CD4-positive, alpha-beta T cell treated with Interleukin-17A for 1 hour (primary cell): ENCODE measurements around the gene PPP1CC.

ENCODE experiments used
- DNase-seq: peaks from one replicate; pipeline ENCODE4 v3.0.0-alpha.2; 2020

Gene PPP1CC

DNA sequence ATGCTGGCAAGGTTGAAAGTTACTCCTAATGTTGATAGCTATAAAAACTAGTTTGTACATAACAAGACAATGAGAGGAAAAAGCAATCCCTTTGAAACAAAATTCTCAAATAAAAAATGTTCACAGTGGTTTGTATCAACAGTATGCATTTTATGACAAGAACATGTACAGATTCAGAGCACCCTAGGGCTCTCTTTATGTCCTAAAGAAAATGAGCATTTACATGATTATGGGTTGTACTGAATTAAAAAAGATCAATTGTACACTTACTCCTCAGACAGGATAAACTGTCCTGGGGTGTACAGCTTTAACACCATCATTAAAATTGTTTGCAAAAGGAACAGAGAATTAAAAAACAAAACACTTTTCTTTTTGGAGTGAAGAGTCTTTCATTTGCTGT is 22.2 kb downstream of the PPP1CC start:
- DNase-seq: no peak

DNA sequence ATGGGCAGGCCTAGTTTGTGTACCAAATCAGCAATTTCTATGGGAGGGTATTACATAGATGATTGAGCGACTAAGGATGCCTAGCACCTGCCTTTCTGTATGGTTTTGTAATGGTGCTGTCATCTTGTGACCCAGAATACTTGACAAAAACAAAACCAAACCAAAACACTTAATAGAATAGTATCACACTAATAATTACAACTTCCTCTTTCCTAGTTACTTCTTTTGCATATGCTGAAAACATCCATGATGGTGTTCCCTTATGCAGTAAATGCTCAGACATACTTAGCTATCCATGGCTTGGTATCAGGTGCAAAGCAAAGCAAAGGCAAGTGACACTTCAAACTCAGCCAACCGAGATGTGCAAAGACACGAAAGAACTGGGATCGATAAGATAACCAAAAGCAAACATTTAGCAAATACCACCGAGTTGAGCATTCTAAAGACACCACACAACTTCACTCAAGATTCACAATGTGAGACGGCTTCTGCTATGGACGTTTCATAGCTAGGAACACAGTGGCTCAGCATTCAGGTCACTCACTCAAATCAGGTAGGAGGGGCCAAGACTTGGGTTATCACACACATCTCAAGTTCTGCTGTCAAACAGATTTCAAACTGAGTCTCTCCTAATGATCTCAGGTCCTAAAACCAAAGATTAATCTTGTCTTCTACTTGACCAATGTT is 24.3 kb downstream of the PPP1CC start:
- DNase-seq: no peak

DNA sequence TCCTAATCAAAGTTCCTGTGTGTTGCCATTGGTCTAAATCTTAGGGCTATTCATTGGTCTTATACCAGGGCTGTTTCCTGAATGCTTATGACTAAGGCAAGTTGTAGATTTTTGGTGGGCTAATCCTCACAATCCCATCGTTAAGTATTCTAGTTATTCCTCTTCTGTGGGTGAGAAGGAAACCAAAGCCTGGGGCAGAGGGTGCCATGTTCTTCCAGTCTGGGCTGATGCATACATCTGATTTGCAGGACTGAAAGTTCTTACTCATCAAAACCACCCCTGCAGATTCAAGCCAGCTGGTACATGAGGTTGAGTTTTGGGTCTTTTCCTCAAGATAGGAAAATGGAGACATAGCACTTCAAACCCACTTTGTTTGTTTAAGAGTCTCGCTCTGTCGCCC is 25.7 kb downstream of the PPP1CC start:
- DNase-seq: no peak

DNA sequence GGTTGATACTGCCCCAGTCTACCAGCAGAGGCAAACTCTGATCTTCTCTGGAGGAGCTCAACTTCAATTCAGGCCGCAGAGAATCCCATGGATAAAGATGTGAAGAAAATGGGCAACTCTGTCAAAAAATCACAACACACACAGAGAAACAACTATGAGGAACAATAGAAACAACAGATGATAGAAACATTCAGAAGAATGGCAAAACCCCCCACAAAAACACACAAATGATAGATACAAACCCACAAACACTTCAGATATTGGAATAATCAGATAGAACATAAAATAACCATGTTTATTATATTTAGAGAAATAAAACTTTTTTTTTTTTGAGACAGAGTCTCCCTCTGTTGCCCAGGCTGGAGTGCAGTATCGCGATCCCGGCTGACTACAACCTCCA is 33.8 kb downstream of the PPP1CC start:
- no peak for DNase-seq

DNA sequence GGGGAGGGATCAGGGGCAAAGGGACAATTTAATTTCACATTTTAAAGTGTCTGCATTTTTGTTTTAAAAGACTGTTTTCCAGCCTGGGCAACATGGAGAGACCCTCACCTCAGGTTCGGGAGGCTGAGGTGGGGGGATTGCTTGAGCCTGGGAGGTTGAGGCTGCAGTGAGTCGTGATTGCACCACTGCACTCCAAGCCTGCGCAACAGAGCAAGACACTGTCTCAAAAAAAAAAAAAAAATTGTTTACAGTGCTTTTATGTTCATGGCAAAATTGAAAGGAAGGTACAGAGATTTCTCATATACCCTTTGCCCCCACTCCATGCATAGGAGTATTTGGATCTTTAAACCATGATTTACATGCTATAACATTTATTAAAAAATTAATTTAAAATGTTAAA is 37.4 kb downstream of the PPP1CC start:
- no peak for DNase-seq

DNA sequence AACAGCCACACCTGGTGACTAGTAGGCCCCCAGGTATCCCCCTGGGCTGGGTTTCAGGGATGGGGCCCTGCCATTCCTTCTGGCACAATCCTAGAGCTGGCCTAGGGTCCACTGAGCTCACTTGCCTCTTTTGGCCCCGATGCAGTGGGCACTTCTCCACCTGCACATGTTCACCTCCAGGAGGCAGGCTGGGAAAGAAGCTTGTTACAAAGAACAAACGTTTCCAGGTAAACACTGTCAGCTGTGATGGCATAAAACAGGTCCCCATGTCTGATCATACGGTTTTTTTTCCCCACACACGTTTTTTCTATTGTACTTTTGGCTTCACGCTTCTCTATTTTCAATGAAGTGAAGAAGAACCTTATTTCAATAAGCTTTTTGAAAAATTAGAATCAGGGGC is 37.9 kb downstream of the PPP1CC start:
- DNase-seq: no peak

DNA sequence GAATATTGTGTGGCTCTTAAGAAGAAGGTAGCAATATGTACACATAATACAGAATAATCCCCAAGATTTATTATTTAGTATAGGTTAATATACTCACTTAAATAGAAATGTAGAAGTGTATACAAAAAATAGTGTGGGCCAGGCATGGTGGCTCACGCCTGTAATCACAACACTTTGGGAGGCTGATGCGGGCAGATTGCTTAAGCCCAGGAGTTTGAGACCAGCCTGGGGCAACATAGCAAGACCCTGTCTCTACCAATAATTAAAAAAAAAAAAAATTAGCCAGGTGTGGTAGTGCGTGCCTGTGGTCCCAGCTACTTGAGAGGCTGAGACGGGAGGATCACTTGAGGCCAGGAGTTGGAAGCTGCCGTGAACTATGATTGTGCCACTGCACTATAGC is 38.5 kb downstream of the PPP1CC start:
- DNase-seq: no peak

DNA sequence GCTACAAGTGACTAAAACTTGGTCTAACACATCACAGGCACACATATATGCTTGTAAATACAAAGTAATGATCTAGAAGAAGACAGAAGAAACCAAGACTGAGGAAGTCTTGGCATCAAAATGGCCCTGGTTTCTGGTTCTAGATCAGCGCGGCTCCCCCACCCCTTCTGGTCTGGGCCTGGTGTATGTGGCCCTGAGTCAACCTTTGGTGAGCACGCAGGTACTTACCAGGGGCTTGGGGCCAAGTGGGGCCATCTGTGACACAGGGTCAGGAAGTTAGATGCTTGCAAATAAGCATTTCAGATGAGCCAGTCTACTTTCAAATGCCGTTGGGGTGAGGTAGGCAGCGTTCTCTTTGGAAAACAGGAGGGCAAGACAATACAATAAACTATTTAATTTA is 40.6 kb downstream of the PPP1CC start:
- DNase-seq: no peak

DNA sequence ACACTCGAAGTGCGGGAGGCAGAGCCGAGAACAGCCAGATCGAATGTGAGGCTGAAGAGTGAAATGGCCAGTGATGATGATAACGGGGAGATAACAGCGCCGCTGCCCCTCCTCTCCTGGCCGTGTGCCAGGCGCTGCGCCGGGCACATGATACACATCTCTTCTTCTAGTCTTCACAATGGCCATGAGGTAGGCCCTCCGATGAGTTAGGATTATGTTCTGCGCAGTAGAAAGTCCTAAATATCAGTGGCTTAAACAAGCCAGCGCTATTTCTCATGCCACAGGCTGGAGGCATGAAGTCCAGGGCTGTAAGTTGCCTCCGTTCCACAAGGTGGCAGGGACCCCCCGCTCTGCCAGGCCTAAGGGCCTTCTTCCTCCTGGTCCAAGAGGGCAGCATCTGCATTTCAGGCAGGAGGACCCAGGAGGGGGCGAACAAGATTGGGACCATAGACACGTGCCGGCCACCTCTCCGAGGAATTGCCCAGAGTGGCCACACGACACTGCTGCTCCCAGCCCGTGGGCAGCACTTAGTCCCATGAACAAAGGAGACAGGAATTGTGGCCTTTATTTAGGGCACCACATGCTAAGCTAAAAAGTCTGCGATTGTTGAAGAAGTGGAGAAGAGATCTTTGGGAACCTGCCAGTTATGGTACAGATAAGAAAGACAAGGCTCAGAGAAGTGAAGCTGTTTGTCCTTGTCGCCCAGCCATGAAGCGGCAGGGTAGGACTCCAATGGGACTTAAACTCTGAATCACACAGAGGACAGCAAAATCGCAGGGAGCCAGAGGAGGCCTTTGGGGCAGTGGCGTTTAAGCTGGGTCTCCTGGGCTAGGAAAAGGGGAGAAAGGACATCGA is 42.9 kb downstream of the PPP1CC start:
- no peak for DNase-seq

DNA sequence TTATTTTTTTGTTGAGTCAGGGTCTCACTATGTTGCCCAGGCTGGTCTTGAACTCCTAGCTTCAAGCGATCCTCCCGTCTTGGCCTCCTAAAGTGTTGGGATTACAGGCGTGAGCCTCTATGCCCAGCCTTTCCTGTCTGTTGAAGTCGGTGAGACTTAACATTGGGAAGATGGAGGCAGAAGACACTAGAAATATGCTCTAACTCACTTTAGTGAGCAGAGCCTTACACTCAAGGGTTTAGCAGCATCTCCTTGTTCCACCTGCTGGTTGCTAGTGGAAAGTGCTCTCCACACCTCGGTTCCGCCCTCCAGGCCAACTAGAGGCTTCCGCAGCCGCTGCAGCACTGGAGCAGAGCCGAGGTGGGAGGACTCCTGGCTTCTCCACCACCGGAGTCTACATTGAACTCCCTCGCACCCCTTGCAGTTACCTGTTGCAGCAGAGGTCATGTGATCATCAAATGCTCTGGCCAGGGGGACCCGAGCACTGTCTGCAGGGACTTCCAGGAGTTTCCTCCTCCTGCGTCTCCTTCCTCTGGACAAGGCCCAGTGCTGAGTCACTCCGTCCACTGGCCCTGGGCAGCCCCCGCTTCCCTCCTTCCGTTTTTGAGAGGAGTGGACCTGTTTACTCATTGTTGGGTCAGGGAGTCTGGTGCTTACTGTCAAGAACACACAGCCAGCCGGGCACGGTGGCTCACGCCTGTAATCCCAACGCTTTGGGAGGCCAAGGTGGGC is 44.4 kb downstream of the PPP1CC start:
- DNase-seq: peak; percentile 86

DNA sequence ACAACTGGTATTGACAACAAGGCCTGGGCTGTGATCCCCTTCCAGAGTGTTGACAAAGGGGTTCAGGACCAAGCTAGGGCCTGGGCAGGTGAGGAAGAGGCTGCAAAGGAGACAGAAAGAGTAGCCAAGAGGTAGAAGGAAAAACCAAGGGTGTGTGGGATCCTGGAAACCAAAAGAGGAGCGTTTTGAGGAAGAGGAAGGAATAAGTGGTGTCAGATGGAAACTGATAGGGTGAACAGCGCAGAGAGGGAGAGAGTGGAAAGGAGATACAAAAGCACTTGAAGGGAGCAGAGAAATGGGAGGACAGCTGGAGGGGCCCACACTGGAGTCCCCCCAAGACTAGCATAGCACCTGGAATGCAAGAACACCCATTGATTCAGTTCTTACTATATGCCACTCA is 45.5 kb downstream of the PPP1CC start:
- DNase-seq: no peak

DNA sequence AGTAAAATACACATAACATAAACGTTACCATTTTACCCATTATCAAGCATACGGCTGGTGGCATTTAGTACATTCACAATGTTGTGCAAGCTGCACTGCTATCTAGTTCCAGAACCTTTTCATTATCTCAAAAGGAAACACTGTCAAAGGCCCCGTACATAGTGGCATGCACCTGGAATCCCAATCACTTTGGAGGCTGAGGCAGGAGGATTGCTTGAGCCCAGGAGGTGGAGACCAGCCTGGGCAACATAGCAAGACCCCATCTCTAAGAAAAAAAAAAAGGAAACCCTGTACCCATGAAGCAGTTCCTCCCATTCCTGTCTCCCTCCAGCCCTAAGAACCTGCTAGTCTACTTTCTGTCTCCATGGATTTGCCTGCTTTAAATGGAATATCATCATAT is 46.4 kb downstream of the PPP1CC start:
- DNase-seq: no peak

DNA sequence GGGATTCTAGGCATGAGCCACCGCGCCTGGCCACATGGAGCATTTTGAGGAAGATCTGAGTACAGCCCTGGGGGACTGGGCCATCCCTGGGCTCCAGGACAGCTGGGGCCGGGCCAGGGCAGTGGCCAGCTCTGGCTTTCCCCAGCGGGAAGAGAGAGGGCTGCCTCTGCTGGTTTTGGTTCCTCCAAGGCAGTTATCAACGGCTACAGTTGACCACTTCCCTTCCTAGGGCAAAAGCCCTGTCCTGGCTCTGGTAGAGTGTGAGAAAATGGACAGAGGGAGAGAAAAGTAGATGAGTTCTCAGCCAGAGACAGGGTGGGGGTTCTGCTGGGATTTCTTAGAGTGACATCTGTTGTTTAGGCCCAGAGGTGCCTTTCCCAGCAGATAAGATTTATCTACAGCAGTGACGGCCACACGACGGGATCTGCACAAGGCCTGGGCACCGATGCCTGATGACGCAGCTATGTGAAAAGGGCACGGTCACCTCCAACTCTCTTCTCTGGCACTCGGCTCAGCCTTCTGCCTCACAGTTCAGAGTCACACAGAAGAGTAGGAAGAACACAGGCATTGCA is 48.3 kb downstream of the PPP1CC start:
- DNase-seq: no peak

DNA sequence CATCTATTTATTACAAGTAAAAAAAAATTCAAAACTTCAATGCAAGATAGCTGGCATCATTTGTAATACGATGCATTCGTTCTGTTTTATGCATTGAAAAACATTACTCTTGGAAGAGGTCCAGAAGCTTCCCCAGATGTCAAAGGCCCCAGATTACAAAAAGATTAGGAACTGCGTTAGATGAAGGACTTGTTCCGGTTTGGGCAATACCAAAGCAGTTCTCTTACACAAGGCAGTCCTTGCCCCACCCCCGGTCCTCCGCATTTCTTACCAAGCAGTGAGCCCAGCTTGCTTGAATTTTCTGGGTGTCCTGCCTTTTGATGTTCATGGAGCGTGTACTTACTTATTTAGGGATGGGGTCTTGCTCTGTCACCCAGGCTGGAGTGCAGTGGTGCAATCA is 49.0 kb downstream of the PPP1CC start:
- no peak for DNase-seq

DNA sequence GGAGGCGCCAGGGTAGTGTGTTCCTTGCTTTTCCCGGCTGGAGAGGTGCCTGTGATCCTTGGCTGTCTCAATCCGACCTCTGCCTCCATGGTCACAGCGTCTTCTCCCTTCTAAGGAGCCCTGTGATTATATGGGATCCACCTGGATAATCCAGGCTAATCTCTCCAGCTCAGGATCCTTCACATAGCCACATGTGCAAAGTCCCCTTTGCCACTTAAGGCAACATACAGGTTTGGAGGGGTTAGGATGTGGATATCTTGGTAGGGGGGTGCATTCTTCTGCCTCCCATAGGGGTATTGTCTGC is 52.6 kb downstream of the PPP1CC start:
- DNase-seq: no peak

DNA sequence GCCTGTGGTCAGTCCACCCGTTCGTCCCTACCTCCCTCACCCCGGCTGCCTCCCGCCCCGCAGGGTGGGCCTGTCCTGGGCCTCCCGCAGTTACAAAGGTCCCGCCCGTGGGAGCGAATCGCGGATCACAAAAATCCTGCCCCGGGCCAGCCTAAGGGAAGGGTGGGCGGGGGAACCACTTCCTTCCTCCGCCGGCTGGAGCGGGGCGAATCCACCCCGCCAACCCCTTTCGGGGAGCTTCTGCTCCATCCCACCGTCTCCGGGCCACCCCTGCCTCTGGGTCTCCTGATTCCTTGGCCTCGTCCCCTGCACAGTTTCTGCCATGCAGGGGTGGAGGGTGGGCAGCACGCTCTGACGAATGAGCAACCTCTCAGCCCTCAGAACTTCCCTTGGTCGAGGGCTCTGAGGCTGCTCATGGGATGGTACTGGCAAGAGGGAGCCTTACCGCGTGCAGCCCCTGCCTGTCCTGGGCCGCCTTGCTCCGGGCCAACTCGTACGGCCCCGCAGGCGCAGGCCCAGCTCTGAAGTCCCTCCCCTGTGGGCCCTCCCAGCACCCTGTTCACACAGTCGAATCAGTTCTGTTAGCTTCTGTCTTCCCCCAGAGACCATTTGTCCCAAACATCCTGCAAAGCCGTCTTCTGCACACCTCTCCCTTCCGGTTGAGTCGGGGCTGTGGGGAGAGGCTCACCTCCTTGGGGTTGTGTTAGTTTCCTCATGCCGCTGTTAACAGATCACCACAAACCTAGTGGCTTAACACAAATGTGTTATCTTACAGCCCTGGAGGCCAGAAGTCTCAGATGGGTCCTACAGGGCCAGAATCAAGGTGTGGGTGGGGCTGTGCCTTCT is 53.2 kb downstream of the PPP1CC start:
- peak; percentile 57 for DNase-seq

DNA sequence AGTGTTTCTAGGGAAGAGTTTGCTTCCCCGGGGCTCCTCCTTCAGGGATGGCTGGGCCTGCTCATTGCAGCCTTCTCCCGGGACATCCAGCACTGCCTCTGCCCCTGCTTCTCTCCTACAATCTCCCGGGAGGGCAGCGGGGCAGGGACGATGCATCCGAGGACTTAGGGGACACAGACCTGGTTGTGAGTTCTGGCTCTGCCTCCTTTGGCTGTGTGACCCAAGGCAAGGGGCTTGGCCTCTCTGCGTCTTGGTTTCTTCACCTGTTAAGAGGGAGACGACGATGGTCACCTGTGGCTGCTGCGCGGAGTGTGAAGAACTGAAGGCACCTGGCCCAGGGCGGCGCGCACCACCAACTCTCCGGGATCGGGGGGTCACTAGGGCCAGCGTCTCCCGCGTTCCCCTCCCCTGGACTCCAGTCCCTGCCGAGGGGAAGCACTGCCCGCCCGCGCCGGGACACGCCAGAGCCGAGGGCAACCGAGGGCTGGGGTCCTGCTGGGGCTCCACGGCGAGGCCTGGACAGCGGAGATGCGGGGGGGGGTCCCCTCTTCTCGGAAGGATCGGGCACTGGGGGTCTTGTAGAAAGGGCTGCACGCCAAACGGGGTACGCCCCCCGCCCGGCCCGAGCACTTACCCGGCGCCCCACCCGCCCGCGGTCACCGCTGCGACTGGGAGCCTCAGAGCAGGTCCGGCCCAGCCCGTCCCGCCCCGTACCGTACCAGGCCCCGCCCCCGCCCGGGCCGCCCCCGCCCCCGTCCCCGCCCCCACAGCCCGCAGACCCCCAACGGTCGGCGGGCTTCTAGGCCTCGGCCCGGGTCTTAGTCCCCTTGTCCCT is 54.0 kb downstream of the PPP1CC start, which contains the start of gene HVCN1:
HVCN1 (minus strand) TSS at position 670 of the 835 bp plus-strand sequence. CDS start 5,870 bp downstream, outside the sequence.
- DNase-seq: peak; percentile 44

DNA sequence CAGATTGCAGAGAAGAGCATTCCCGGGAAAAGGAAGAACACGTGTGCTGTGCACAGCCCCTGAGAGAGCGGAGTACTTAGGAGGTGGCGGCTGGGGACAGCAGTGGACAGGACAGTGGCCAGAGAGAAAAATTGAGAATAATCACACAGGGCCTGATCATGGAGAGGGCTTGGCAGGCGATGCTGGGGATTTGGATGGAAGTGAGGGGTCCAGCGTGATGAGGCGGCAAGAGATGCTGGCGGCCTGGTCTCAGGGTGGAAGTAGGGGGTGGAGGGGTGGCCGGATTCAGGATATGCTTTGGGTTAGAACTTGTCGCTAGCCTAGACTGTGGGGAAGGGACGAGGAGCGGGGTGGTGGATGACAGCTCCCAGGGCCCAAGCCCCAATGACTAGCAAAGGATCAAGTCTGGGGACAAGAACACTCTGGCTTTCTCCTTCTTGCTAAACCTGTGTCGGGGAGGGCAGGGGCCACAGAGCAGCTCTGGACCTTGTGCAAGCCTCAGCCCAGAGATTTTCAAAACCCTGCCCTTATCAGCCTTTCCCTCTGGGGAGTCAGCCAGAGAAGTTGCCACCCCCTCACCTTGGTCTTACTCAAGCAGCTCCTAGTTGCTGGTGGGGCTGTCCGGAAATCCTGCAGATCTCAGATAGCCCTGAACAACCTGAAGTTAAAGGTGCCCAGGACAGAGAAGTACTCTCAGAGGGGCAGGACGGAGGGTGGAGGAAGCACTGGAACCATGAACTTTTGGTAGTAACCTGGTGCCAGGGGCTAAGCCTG is 55.1 kb downstream of the PPP1CC start:
- peak; percentile 4 for DNase-seq

DNA sequence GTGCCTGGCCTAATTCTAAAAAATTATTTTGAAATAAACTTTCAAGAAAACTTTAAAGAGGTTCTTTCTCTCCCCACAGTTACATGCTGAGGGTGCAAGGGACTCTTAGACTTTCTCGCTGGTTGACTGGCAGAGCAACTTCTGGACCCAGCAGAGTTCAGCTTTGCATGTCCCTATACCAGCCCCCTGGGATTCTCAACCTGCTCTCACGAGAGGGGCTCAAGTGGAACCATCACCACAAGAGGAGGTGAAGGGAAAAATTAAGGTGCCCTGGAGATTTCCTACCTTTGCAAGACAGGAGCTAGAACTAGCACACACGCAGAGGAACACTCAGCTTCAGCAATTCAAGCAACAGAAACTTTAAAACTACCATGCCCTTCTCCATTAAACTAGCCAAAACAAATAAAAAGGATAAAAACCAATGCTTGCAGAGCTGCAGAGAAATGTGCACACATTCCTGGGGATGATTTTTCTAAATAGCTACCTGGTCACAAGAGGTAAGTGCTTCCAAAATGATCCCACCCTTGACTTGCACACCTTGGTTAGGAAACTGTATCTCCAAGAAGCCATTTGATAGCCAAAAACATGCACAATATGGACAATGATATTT is 56.3 kb downstream of the PPP1CC start:
- DNase-seq: no peak

DNA sequence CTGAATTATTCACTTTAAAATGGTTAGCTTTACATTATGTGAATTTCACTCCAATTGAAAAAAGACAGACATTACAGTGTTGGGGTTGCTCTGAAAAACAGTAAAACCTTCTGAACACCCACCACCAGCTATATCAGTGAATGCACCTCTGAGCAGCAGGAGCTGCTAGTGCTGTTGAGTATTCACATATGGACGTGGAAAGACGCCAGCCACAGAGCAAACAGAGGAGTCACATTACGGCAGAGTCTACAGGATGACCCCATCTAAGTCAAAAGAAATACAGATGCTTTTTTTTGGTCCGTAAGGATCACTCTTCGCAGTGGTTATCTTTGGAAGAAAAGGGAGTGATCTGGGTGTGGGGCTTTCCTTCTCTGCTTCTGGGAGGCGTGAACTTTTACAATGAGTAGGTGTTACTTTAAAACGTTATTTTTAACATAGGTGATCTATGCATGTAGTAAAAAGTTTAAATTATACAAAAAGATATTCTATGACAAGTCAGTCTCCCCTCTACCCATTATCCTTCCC is 58.3 kb downstream of the PPP1CC start:
- DNase-seq: no peak
